ENCODE results near the gene B3GALT4. TPM values are rescaled to one million over a fixed set of nuclear protein-coding genes. Genes with fewer than 3 reads are reported as not detected.

The B3GALT4 gene
- total RNA-seq, 1 donor from 2014 or later, result 16.8 TPM

DNA sequence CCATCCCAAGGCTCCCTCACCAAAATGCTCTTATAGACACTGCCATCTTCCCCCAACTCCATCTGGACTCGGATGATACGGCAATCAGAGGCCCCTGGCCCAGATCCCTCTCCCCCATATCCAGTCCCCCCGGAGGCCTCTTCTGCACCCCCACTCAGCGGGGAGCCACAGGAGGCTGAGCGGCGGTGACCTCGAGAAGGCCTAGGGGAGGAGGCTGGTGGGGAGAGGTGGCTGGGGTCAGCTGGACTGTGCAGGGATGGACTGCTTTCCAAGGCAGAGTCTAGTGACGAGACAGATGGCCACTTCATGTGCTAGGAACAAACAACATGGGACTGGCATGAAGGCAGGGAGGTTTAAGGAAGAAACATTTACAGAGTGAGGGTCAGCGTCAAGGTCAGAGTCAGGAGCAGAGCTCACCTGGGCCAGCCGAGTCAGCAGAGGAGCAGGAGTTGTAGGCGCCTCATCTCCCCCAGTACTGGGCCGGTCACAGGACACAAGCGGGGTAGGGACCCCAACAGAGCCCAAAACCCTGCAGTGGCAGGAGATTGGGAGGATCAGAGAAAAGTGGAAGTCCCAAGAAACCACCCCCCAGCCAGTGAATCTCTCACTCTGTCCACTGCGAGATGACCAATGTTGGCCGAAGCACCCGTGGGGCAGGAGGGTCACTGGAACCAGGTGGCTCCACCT is 16.2 kb downstream of the B3GALT4 start:
- DNase-seq, result no peak
- intact Hi-C loops (cut with DNase I), result no loop called here
- H3K36me3 ChIP-seq, result peaks cover 58% of the 10 kb centered on the region
- H3K4me1 ChIP-seq, result peaks cover 21% of the 10 kb centered on the region
- H3K27me3 ChIP-seq, result no peaks in the 10 kb centered on the region
- no peak overlapping the region for H3K27ac ChIP-seq
- H3K4me3 ChIP-seq, result no peak overlapping the region
- no peaks in the 10 kb centered on the region for H3K9me3 ChIP-seq
- TF ChIP-seq, protein P1, sequence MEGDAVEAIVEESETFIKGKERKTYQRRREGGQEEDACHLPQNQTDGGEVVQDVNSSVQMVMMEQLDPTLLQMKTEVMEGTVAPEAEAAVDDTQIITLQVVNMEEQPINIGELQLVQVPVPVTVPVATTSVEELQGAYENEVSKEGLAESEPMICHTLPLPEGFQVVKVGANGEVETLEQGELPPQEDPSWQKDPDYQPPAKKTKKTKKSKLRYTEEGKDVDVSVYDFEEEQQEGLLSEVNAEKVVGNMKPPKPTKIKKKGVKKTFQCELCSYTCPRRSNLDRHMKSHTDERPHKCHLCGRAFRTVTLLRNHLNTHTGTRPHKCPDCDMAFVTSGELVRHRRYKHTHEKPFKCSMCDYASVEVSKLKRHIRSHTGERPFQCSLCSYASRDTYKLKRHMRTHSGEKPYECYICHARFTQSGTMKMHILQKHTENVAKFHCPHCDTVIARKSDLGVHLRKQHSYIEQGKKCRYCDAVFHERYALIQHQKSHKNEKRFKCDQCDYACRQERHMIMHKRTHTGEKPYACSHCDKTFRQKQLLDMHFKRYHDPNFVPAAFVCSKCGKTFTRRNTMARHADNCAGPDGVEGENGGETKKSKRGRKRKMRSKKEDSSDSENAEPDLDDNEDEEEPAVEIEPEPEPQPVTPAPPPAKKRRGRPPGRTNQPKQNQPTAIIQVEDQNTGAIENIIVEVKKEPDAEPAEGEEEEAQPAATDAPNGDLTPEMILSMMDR (IDR thresholded peaks at IDR 0.05), result no peak
- ATAC-seq, result no peak

DNA sequence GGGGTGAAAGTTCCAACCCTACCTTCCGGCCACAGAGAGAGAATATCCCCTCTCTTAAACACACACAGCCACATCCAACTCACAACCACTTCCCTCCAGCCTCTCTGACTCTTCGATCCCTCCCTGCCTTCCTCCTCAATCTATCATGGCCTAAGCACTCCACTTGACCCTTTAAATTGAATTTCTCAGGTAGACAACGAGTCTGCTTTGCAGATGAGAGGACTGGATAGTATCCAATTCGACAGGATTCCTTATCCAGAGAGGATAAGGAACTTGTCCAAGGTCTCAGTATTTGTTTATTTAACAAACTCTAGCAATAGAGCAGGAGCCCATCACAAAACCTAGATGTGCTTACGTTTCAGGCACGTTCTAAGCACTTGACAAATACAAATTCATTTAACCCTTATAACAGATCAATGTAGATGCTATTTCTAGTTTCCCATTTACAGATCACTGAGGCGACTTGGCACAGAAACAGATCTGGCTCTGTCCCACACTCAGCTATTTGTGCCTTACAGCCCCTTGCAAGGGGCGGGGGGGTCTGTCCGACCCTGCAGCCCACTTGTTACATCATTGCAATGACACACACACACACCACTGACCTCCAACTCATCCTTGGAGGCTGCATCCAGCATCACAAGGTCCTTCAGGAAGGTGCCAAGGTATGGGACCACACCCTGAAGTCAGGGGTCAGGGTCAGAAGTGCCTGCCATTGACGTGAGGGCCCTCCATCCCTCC is 17.3 kb downstream of the B3GALT4 start:
- intact Hi-C loops (cut with DNase I), result no loop called here
- H3K27me3 ChIP-seq, result no peaks in the 10 kb centered on the region
- H3K27ac ChIP-seq, result no peak overlapping the region
- ATAC-seq, result no peak
- H3K4me3 ChIP-seq, result no peak overlapping the region
- TF ChIP-seq, protein P1 (IDR thresholded peaks at IDR 0.05), result no peak
- DNase-seq, result no peak
- H3K36me3 ChIP-seq, result peaks cover 58% of the 10 kb centered on the region
- H3K4me1 ChIP-seq, result peaks cover 17% of the 10 kb centered on the region
- no peaks in the 10 kb centered on the region for H3K9me3 ChIP-seq

DNA sequence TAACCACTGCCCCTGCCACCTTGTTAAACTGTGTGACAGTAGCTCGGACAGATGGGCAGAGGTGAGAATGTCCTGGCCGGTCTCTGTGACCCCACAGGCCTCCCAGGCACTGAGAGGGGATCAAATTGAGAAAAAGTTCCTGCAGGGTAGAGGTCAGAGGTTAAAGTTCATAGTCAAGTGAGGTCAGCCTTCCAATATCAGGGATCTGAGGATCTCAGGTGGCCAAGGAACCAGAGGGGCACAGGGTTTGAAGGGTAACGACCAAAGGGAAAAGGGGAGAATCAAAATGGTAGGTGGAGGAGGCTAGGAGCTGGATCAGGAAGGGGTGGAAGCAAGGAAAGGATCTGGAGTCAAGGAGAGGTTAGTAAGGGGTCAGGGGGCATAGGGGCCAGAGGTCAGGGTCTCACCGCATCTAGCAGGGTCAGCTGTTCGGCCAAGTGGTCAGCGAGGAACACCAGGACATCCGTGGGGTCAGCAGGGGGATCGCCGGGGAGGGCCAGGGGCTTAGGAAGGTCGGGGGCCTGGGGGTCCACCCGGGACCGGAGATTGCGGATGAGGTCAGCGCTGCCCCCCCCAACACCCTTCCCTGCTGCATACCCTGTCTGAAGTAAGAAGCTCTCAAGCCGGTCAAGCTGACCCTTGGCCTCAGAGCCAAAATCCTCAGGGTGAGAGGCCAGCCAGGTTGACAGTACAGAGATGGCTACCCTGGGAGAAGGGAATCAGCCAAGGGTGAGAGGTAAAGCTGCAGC is 18.9 kb downstream of the B3GALT4 start:
- TF ChIP-seq, protein P1 (IDR thresholded peaks at IDR 0.05), result no peak
- H3K4me3 ChIP-seq, result no peak overlapping the region
- intact Hi-C loops (cut with DNase I), result no loop called here
- peaks cover 58% of the 10 kb centered on the region for H3K36me3 ChIP-seq
- DNase-seq, result no peak
- H3K27ac ChIP-seq, result no peak overlapping the region
- H3K27me3 ChIP-seq, result no peaks in the 10 kb centered on the region
- no peak for ATAC-seq
- H3K4me1 ChIP-seq, result peaks cover 17% of the 10 kb centered on the region
- H3K9me3 ChIP-seq, result no peaks in the 10 kb centered on the region

DNA sequence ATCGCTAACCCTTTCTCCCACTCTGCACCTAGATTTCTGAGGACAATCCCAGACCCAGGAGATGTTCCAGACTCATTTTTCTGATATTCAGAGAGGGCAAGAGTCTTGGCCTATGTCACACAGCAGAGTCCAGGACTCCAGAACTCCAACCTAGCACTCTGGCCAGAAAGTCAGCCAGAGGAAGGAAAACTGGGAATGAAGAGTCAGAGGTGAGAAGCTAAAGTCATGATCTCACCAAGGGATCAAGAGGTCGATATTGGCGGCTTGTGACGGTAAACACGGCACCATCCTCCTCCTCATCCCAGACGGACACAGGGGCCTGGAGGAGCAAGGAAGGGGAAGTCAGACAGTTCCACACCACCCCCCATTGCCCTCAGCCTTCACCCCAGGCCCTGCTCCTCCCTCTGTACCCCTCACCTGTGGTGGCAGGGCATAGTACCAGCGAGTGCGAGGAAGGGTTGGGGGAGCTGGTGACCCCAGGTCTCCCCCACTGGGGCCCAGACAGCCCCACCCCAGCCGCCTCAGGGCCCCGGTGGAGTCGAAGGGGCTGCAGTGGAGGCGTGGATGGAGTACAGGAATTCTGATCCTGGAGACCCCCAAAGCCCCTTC is 20.0 kb downstream of the B3GALT4 start:
- no peak for ATAC-seq
- TF ChIP-seq, protein P1 (IDR thresholded peaks at IDR 0.05), result no peak
- DNase-seq, result no peak
- Histone ChIP-seq H3K4me1 (peaks cover 17% of the 10 kb centered on the region), H3K27me3 (no peaks in the 10 kb centered on the region), H3K9me3 (no peaks in the 10 kb centered on the region), H3K36me3 (peaks cover 51% of the 10 kb centered on the region), H3K27ac (peak overlapping the region; percentile 97), H3K4me3 (peak overlapping the region; percentile 90)
- intact Hi-C loops (cut with DNase I), result no loop called here

DNA sequence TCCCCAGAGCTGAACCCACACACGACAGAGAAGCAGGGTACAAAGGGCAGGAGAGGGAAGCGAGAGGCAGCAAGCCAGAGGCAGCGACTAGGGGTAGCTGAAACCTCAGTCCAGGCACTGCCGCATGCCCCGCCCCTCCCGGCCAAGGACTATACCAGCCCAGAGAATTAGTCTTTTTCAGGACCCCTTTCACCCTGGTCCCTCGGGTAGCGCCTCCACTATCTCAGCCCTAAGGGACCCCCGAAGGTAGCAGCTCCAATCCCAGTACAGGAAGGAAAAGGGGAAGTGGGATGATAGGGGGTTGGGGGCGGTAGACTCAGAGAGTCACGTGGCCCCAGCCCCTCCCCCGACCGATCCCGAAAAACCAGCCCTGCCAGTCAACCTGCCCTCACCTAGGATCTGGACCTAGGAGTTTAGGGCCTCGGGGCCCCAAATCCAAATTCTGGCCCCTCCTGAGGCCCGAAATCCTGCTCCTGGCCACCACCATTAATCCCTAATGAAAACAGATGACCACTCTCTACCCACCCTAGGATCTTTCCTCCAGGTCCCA is 20.6 kb downstream of the B3GALT4 start:
- Histone ChIP-seq H3K4me3 (peak overlapping the region; percentile 90), H3K27ac (peak overlapping the region; percentile 97), H3K27me3 (no peaks in the 10 kb centered on the region), H3K36me3 (peaks cover 51% of the 10 kb centered on the region), H3K9me3 (no peaks in the 10 kb centered on the region), H3K4me1 (peaks cover 17% of the 10 kb centered on the region)
- intact Hi-C loops (cut with DNase I), result no loop called here
- ATAC-seq, result peak; percentile 29
- peak; percentile 88 for DNase-seq
- TF ChIP-seq, protein P1 (IDR thresholded peaks at IDR 0.05), result no peak

Measured in upper lobe of right lung (tissue), 1 donor.